Right atrium auricular region (tissue), 2 donors: Measurements from ENCODE around the gene CCSAP. TPM values are rescaled to one million over a fixed set of nuclear protein-coding genes. Genes with fewer than 3 reads are reported as not detected.

Source experiments
- DNase-seq: peaks from one replicate; pipeline ENCODE4 v3.0.0-alpha.2; 2019; ENCODE audit warnings: low spot score
- H3K27ac ChIP-seq, 2 donors: fragments of 200-600 bp; sonication (generic); 1 replicate in 1 of 2; 2 replicates in 1 of 2; pipeline ENCODE4 v1.5.1; 2016 to 2019
- H3K27me3 ChIP-seq, 2 donors: fragments of 200-600 bp; sonication (generic); one replicate each; pipeline versions ENCODE4 v1.5.1 to v1.6.0; 2017 to 2019
- H3K36me3 ChIP-seq: fragments of 200-600 bp; sonication (generic); one replicate; pipeline ENCODE4 v1.5.1; 2016
- H3K4me1 ChIP-seq, 2 donors: fragments of 200-600 bp; sonication (generic); one replicate each; pipeline versions ENCODE4 v1.5.1 to v1.6.0; 2017 to 2019
- H3K4me3 ChIP-seq, 2 donors: fragments of 200-600 bp; sonication (generic); 1 replicate in 1 of 2; 2 replicates in 1 of 2; pipeline ENCODE4 v1.5.1; 2017 to 2019; ENCODE audit warnings: mild to moderate bottlenecking in 1 of 2, moderate library complexity in 1 of 2
- H3K9me3 ChIP-seq, 2 donors: fragments of 200-600 bp; sonication (generic); one replicate each; pipeline ENCODE4 v1.5.1; 2019
- CTCF ChIP-seq, 2 donors: fragments of 200-600 bp; sonication (generic); IDR thresholded peaks; one replicate each; pipeline ENCODE4 v1.5.1; 2019; ENCODE audit warnings: antibody characterized with exemption in 2 of 2
- total RNA-seq, 2 donors: library from RNA; depleted of rRNA; stranded (reverse); fragments of >200 nt; gene quantifications; one replicate each; pipeline ENCODE4 v1.1.0, GENCODE V29; 2016

CCSAP gene
- total RNA-seq, 2 donors from 2014 or later = 2.6 to 2.7 TPM

GRCh38 chr1:229364207-229365065, 21.6 kb upstream of the CCSAP start:
- no peak for DNase-seq
- no peaks in the 10 kb centered on the region for H3K27me3 ChIP-seq
- no peaks in the 10 kb centered on the region for H3K4me1 ChIP-seq
- H3K27ac ChIP-seq = no peak overlapping the region
- H3K4me3 ChIP-seq = no peak overlapping the region
- H3K36me3 ChIP-seq = no peaks in the 10 kb centered on the region
- TF ChIP-seq CTCF (IDR thresholded peaks at IDR 0.05) = no peak
- no peaks in the 10 kb centered on the region for H3K9me3 ChIP-seq

DNA sequence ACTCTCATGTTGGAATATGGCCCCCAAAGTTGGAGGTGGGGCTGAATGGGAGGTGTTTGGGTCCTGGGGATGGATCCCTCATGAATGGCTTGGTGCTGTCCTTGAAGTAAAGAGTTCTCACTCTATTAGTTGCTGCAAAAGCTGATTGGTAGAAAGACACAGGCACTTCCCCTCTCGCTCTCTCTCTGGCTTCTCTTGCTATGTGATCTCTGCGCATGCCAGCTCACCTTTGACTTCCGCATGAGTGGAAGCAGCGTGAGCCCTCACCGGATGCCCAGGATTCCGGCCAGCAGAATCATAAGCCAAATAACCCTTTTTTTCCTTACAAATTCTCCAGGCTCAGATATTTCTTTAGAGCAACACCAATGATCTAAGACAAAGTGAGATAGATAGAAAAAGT, 20.9 kb upstream of the CCSAP start:
- Histone ChIP-seq H3K36me3 (no peaks in the 10 kb centered on the region), H3K4me3 (no peak overlapping the region), H3K4me1 (no peaks in the 10 kb centered on the region), H3K9me3 (no peaks in the 10 kb centered on the region), H3K27me3 (no peaks in the 10 kb centered on the region), H3K27ac (no peak overlapping the region)
- DNase-seq = no peak
- no peak for TF ChIP-seq CTCF (IDR thresholded peaks at IDR 0.05)

- no peaks in the 10 kb centered on the region for H3K4me1 ChIP-seq
- TF ChIP-seq CTCF (IDR thresholded peaks at IDR 0.05) = no peak
- no peak for DNase-seq
- no peak overlapping the region for H3K27ac ChIP-seq
- no peaks in the 10 kb centered on the region for H3K27me3 ChIP-seq
- H3K36me3 ChIP-seq = no peaks in the 10 kb centered on the region
- peaks cover 0 to 1% of the 10 kb centered on the region in 2 donors for H3K9me3 ChIP-seq
- H3K4me3 ChIP-seq = no peak overlapping the region
Observed at GRCh38 chr1:229360420-229360819, 17.6 kb upstream of the CCSAP start.

GRCh38 chr1:229355661-229356060, 12.8 kb upstream of the CCSAP start:
- H3K27me3 ChIP-seq = no peaks in the 10 kb centered on the region
- H3K36me3 ChIP-seq = no peaks in the 10 kb centered on the region
- H3K4me1 ChIP-seq = no peaks in the 10 kb centered on the region
- peaks cover 0 to 16% of the 10 kb centered on the region in 2 donors for H3K9me3 ChIP-seq
- no peak for TF ChIP-seq CTCF (IDR thresholded peaks at IDR 0.05)
- no peak overlapping the region for H3K4me3 ChIP-seq
- H3K27ac ChIP-seq = no peak overlapping the region
- DNase-seq = no peak

DNA sequence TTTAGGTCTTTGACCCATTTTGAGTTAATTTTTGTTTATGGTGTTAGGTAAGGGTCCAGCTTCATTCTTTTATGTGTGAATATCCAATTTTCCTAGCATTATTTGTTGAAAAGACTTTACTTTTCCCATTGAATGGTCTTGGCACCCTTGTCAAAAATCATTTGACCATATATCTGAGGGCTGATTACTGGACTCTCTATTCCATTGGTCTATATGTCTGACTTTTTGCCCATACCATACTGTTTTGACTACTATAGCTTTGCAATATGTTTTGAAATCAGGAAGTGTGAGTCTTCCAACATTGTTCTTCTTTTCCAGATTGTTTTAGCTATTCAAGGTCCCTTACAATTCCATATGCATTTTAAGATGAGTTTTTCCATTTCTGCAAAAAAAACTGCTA, 11.4 kb upstream of the CCSAP start:
- Histone ChIP-seq H3K27me3 (no peaks in the 10 kb centered on the region), H3K4me3 (no peak overlapping the region), H3K4me1 (no peaks in the 10 kb centered on the region), H3K27ac (no peak overlapping the region), H3K9me3 (peaks cover 0 to 16% of the 10 kb centered on the region in 2 donors), H3K36me3 (no peaks in the 10 kb centered on the region)
- TF ChIP-seq CTCF (IDR thresholded peaks at IDR 0.05) = no peak
- no peak for DNase-seq

DNA sequence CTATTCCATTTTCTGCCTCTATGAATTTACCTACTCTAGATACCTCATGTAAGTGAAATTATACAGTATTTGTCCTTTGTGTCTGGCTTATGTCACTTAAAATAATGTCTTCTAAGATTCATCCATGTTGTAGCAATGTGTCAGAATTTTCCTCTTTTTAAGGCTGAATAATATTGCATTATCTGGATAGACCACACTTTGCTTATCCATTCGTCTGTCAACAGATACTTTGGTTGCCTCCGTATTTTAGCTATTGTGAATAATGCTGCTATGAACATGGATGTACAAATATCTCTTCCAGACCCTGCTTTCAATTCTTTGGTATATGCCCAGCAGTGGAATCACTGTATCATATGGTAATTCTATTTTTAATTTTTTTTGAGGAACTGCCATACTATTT, 10.1 kb upstream of the CCSAP start:
- Histone ChIP-seq H3K27me3 (no peaks in the 10 kb centered on the region), H3K36me3 (no peaks in the 10 kb centered on the region), H3K9me3 (peaks cover 0 to 16% of the 10 kb centered on the region in 2 donors), H3K27ac (no peak overlapping the region), H3K4me3 (no peak overlapping the region), H3K4me1 (no peaks in the 10 kb centered on the region)
- no peak for TF ChIP-seq CTCF (IDR thresholded peaks at IDR 0.05)
- DNase-seq = no peak
